22Rv1 (cell line): ENCODE measurements around the gene ABHD12.

Experiments
- CTCF ChIP-seq: fragments of 450-650 bp; IDR thresholded peaks from 2 replicates; pipeline ENCODE4 v1.5.1; 2017; ENCODE audit warnings: mild to moderate bottlenecking
- ZFX ChIP-seq: fragments of 450-650 bp; IDR thresholded peaks from 2 replicates; pipeline ENCODE4 v1.6.1; 2017; ENCODE audit warnings: antibody characterized with exemption, borderline replicate concordance

GRCh38 chr20:25364180-25364788 lies 26.4 kb downstream of the ABHD12 start:
- TF ChIP-seq CTCF (no peak), ZFX (no peak)
